Measurements from ENCODE around the gene MYL7. TPM values are rescaled to one million over a fixed set of nuclear protein-coding genes. Genes with fewer than 3 reads are reported as not detected.

The MYL7 gene
- total and polyA plus RNA-seq, 9 of the 15 experiments (the other 6 are each of a cell fraction or from before 2014, with no cell fraction given) = not detected

- POLR2A ChIA-PET = interaction anchor here (0.6 to 1.0 kb wide), 5 partner anchors 9 to 103 kb away, joined by 3 to 4 read pairs (median 3); no protein-coding TSS in a partner anchor
Measured at GRCh38 chr7:44101966-44102845, 38.9 kb downstream of the MYL7 start.

More at GRCh38 chr7:44101966-44102845, 38.9 kb downstream of the MYL7 start:
- Histone ChIP-seq H3K79me2 (ENCODE audit: control insufficient read depth, insufficient read depth, low read length) (no peaks in the 10 kb centered on the region), H3K4me3 (no peak overlapping the region), H4K20me1 (replicated peaks; ENCODE audit: control insufficient read depth, insufficient read depth, low read length) (0 out of 2 replicates have a peak, but pooled peaks cover 4% of the 10 kb centered on the region), H2AFZ (ENCODE audit: low read depth, low read length) (no peak overlapping the region), H3K4me2 (ENCODE audit: insufficient read depth, low read length) (no peak overlapping the region), H3K4me1 (replicated peaks in 1 of 2; ENCODE audit: control insufficient read depth in 2 of 2, insufficient read depth in 2 of 2, low read length in 2 of 2) (peaks cover 0 to 31% of the 10 kb centered on the region in 2 experiments; a peak in 4 of 5 replicates), H3K9me1 (ENCODE audit: control insufficient read depth, insufficient read depth, low read length) (no peaks in the 10 kb centered on the region), H3K9me3 (replicated peaks; ENCODE audit: control insufficient read depth, insufficient read depth, low read depth, low read length) (no peaks in the 10 kb centered on the region), H3K9ac (ENCODE audit: insufficient read depth in 1 of 2, low read depth in 2 of 2, low read length in 2 of 2) (peak overlapping the region in 1 of 2 experiments; percentile 35; a peak in 2 of 4 replicates), H3K27ac (ENCODE audit: extremely low read depth, low read depth, low read length) (no peak overlapping the region), H3K27me3 (ENCODE audit: control insufficient read depth in 2 of 2, insufficient read depth in 2 of 2, low read length in 2 of 2) (peaks cover 17 to 33% of the 10 kb centered on the region in 2 experiments; a peak in 4 of 5 replicates), H3K36me3 (ENCODE audit: control insufficient read depth, insufficient read depth, low read length) (no peaks in the 10 kb centered on the region)
- FAIRE-seq (no peak), DNase-seq (ENCODE audit: extremely low read depth in 1 of 4, low spot score in 3 of 4) (no peak), ATAC-seq (no peak)
- in situ Hi-C loops (cut with MboI) = no loop called here
- no TSS peak for BruUV-seq (replicated peaks)
- WGBS (ENCODE audit: insufficient coverage, low coverage, missing lambda C conversion rate) = 21% methylated on average over 14 of the region's 14 CpGs
- CTCF ChIA-PET (ENCODE audit: low intra/inter-chr PET ratio) = no interaction called here
- intact Hi-C loops (cut with micrococcal nuclease) = no loop called here
- TF ChIP-seq FOXK2 (conservative IDR thresholded peaks at IDR 0.05 in 1 of 2, IDR thresholded peaks at IDR 0.05 in 1 of 2; ENCODE audit: low read depth in 2 of 2) (no peak), NCOA1 (IDR thresholded peaks at IDR 0.05; ENCODE audit: low read depth) (no peak), ID3 (CRISPR knock-in tag; IDR thresholded peaks at IDR 0.05) (no peak), ID3 (tag; IDR thresholded peaks at IDR 0.05) (no peak), ASH1L (IDR thresholded peaks at IDR 0.05; ENCODE audit: borderline replicate concordance, low read depth, partially characterized antibody) (no peak)
